GM12878 (cell line): ENCODE measurements around the gene SLC39A11. TPM values are rescaled to one million over a fixed set of nuclear protein-coding genes. Genes with fewer than 3 reads are reported as not detected.

Experiments used
- ATAC-seq: fragments of 200-7000 bp; cut with Tn5 transposase; 3 replicates; pipeline ENCODE4 v1.9.1; 2020; ENCODE audit warnings: mild to moderate bottlenecking, moderate library complexity
- BruUV-seq: library from RNA; stranded (reverse); fragments of 400-500 nt; replicated peaks from 2 replicates; lab custom pipeline; 2021; lab: Mats Ljungman, UMichigan
- CTCF ChIA-PET: fragments of 300-600 bp; sonication (Branson Sonifier 250); formaldehyde crosslinking; extraction: SDS; loops from one replicate; lab custom pipeline; 2021; ENCODE audit warnings: inconsistent platforms; lab: Yijun Ruan, JAX
- POLR2A ChIA-PET: fragments of 350-600 bp; formaldehyde crosslinking; extraction: SDS; loops from one replicate; lab custom pipeline; 2021; ENCODE audit warnings: inconsistent platforms; lab: Charles Lee
- RAD21 ChIA-PET: fragments of 300-600 bp; sonication (Branson Sonifier 250); formaldehyde crosslinking; loops from one replicate; lab custom pipeline; 2023; ENCODE audit warnings: antibody characterized with exemption; ENCODE audit not compliant: unreplicated experiment; lab: Charles Lee
- SMC1A ChIA-PET: fragments of 300-600 bp; sonication (Branson Sonifier 250); formaldehyde crosslinking; loops from one replicate; lab custom pipeline; 2023; ENCODE audit not compliant: unreplicated experiment, uncharacterized antibody; lab: Charles Lee
- DNase-seq: peaks from one replicate; pipeline ENCODE4 v3.0.0-alpha.2; 2011; ENCODE audit warnings: low read depth, low spot score
- FAIRE-seq: peaks from 3 replicates; lab custom pipeline; 2011; peaks lifted over from hg19 to GRCh38; lab: Jason Lieb, UNC
- H2AFZ ChIP-seq: 2 replicates; pipeline ENCODE4 v1.6.0; 2011; ENCODE audit warnings: low read depth, low read length, control low read depth; ENCODE audit not compliant: control insufficient read depth
- H3K27ac ChIP-seq: 2 replicates; pipeline ENCODE4 v1.5.1; 2011; ENCODE audit warnings: control low read depth; ENCODE audit not compliant: control insufficient read depth, insufficient read depth
- H3K27me3 ChIP-seq, 2 experiments: replicated peaks in 1 of 2; 2 replicates each; pipeline versions ENCODE4 v1.6.0 to v1.6.1; 2011; ENCODE audit warnings: low read length in 1 of 2; ENCODE audit not compliant: control insufficient read depth in 2 of 2, insufficient read depth in 2 of 2
- H3K36me3 ChIP-seq, 2 experiments: 2 replicates each; pipeline ENCODE4 v1.5.1; 2011; ENCODE audit warnings: low read length in 1 of 2; ENCODE audit not compliant: control insufficient read depth in 2 of 2, insufficient read depth in 2 of 2
- H3K4me1 ChIP-seq: 2 replicates; pipeline ENCODE4 v1.6.1; 2011; ENCODE audit warnings: mild to moderate bottlenecking, low read length, moderate library complexity, mixed read lengths; ENCODE audit not compliant: control insufficient read depth, insufficient read depth
- H3K4me2 ChIP-seq: 2 replicates; pipeline ENCODE4 v1.6.0; 2011; ENCODE audit warnings: control low read depth; ENCODE audit not compliant: control insufficient read depth, insufficient read depth
- H3K4me3 ChIP-seq: fragments of 200-600 bp; sonication (generic); 2 replicates; pipeline ENCODE4 v1.5.1; 2016
- H3K79me2 ChIP-seq: 2 replicates; pipeline ENCODE4 v1.6.0; 2011; ENCODE audit warnings: low read length; ENCODE audit not compliant: control insufficient read depth, insufficient read depth
- H3K9ac ChIP-seq: 2 replicates; pipeline ENCODE4 v1.8.0; 2011; ENCODE audit warnings: low read length, control low read depth, mixed read lengths; ENCODE audit not compliant: control insufficient read depth, insufficient read depth
- H3K9me3 ChIP-seq: replicated peaks from 3 replicates; pipeline ENCODE4 v1.5.1; 2011; ENCODE audit warnings: mild to moderate bottlenecking, low read length; ENCODE audit not compliant: control insufficient read depth, insufficient read depth
- H4K20me1 ChIP-seq: 2 replicates; pipeline ENCODE4 v1.6.0; 2011; ENCODE audit not compliant: control insufficient read depth, insufficient read depth
- BHLHE40 ChIP-seq, 2 experiments: fragments of 450-650 bp in 1 of 2; IDR thresholded peaks; 2 replicates each; pipeline ENCODE4 v1.6.1; 2011 to 2017; ENCODE audit warnings: low read depth in 2 of 2, borderline replicate concordance in 1 of 2, improper control_type of control experiment in 1 of 2, low read length in 1 of 2, mild to moderate bottlenecking in 1 of 2
- BRCA1 ChIP-seq: IDR thresholded peaks from 2 replicates; pipeline ENCODE4 v1.6.1; 2011; ENCODE audit warnings: low read depth, low read length, improper control_type of control experiment
- RUNX3 ChIP-seq: IDR thresholded peaks from 2 replicates; pipeline ENCODE4 v1.6.1; 2012; ENCODE audit warnings: low read length, inconsistent platforms
- SIN3A ChIP-seq: IDR thresholded peaks from 2 replicates; pipeline ENCODE4 v1.6.1; 2012; ENCODE audit warnings: low read depth, low read length, improper control_type of control experiment
- WGBS: methylation state at CpG from one replicate; pipeline ENCODE4 v1.1.6; 2016; ENCODE audit warnings: low lambda C conversion rate; ENCODE audit not compliant: insufficient replicate concordance, insufficient coverage; ENCODE audit errors: missing lambda C conversion rate; 5-methylcytosine and 5-hydroxymethylcytosine counted together
- in situ Hi-C: fragments of 300-500 bp; cut with MboI; formaldehyde crosslinking; loops from 9 replicates; pipeline ENCODE4 v1.14.3; 2018; ENCODE audit warnings: mixed read lengths
- intact Hi-C: fragments of 100-400 bp; cut with micrococcal nuclease; formaldehyde crosslinking; loops from one replicate; pipeline ENCODE4 v1.14.2; 2022; ENCODE audit not compliant: unreplicated experiment
- polyA plus RNA-seq, 11 experiments: library from polyadenylated mRNA; depleted of rRNA in 4 of 11; unstranded in 6 of 11; stranded (reverse) in 5 of 11; fragments of >200 nt; fragmentation: Nextera tagmentation in 4 of 11; fragmentation: Illumina TruSeq in 1 of 11; extraction: Ambion mirVana in 4 of 11; extraction: Trizol in 1 of 11; gene quantifications; 1 replicate in 1 of 11; 2 replicates in 10 of 11; pipeline versions ENCODE4 v1.2.1 to v1.2.3, GENCODE V29; 2011 to 2016; ENCODE audit warnings: inconsistent platforms in 2 of 11, missing spikeins in 2 of 11, low read depth in 1 of 11
- total RNA-seq, 4 experiments: library from RNA; depleted of rRNA in 3 of 4; stranded (reverse); fragments of >200 nt in 3 of 4; fragmentation: Illumina TruSeq in 1 of 4; extraction: Trizol in 1 of 4; gene quantifications; 2 replicates each; pipeline versions ENCODE4 v1.2.1 to v1.2.3, GENCODE V29; 2013 to 2021
- TF ChIP-seq, protein P1 (sequence below): IDR thresholded peaks from 2 replicates; pipeline ENCODE4 v1.6.1; 2012; ENCODE audit warnings: improper control_type of control experiment, low read depth, low read length; ENCODE audit not compliant: insufficient replicate concordance

SLC39A11 gene
- total and polyA plus RNA-seq, 10 of the 15 experiments (the other 5 are each of a cell fraction or from before 2014, with no cell fraction given), result 8.6 to 23.8 (median 14.0) TPM

DNA sequence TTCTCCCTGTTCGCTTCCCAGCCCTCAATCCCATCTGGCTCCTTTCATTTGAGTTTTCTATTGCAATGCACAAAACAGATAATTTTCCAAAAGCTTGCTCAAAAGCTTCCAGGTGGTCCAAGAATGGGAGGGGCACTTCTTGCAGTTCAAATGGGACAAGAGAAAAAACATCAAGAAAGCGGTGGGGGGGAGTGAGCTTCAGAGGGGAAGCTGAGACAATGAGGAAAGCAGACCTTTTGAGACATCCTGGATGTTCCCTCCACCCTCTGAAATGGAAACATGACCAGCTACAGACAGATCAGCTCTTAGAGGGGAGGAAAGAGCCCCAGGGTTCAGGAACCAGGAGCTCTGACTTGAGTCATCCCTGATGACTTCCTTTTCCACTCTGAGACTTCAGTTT is 368.2 kb downstream of the SLC39A11 start:
- intact Hi-C loops, result no loop called here
- RAD21 ChIA-PET, result interaction anchor here (1.0 to 6.1 kb wide), 8 partner anchors 130 to 479 kb away, joined by 3 to 271 read pairs (median 57); partner anchors contain the start of gene SSTR2
- CTCF ChIA-PET, result interaction anchor here (1.0 to 6.7 kb wide), 18 partner anchors 11 to 646 kb away, joined by 3 to 527 read pairs (median 31); partner anchors contain the start of genes COG1 and SSTR2
- no peak for FAIRE-seq
- POLR2A ChIA-PET, result interaction anchor here (0.6 to 0.7 kb wide), 2 partner anchors 105 to 508 kb away, joined by 3 to 10 read pairs; a partner anchor contains a TSS
- Histone ChIP-seq H4K20me1 (no peaks in the 10 kb centered on the region), H3K27ac (no peak overlapping the region)
- TF ChIP-seq BHLHE40 (IDR thresholded peaks at IDR 0.05; ENCODE audit: borderline replicate concordance in 1 of 2, low read depth in 2 of 2, low read length in 1 of 2), result no peak
- TF ChIP-seq, protein P1, sequence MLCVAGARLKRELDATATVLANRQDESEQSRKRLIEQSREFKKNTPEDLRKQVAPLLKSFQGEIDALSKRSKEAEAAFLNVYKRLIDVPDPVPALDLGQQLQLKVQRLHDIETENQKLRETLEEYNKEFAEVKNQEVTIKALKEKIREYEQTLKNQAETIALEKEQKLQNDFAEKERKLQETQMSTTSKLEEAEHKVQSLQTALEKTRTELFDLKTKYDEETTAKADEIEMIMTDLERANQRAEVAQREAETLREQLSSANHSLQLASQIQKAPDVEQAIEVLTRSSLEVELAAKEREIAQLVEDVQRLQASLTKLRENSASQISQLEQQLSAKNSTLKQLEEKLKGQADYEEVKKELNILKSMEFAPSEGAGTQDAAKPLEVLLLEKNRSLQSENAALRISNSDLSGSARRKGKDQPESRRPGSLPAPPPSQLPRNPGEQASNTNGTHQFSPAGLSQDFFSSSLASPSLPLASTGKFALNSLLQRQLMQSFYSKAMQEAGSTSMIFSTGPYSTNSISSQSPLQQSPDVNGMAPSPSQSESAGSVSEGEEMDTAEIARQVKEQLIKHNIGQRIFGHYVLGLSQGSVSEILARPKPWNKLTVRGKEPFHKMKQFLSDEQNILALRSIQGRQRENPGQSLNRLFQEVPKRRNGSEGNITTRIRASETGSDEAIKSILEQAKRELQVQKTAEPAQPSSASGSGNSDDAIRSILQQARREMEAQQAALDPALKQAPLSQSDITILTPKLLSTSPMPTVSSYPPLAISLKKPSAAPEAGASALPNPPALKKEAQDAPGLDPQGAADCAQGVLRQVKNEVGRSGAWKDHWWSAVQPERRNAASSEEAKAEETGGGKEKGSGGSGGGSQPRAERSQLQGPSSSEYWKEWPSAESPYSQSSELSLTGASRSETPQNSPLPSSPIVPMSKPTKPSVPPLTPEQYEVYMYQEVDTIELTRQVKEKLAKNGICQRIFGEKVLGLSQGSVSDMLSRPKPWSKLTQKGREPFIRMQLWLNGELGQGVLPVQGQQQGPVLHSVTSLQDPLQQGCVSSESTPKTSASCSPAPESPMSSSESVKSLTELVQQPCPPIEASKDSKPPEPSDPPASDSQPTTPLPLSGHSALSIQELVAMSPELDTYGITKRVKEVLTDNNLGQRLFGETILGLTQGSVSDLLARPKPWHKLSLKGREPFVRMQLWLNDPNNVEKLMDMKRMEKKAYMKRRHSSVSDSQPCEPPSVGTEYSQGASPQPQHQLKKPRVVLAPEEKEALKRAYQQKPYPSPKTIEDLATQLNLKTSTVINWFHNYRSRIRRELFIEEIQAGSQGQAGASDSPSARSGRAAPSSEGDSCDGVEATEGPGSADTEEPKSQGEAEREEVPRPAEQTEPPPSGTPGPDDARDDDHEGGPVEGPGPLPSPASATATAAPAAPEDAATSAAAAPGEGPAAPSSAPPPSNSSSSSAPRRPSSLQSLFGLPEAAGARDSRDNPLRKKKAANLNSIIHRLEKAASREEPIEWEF, result no peak
- no peak for TF ChIP-seq BRCA1
- TF ChIP-seq SIN3A, result no peak
- no peak for TF ChIP-seq RUNX3
- TF ChIP-seq, all 136 proteins: peak for 0
- SMC1A ChIA-PET, result interaction anchor here (0.6 to 6.2 kb wide), 16 partner anchors 10 to 528 kb away, joined by 3 to 349 read pairs (median 5); no protein-coding TSS in a partner anchor
- 68% methylated on average over 2 of the region's 2 CpGs for WGBS
- no peak overlapping the region for H3K9ac ChIP-seq
- no peaks in the 10 kb centered on the region for H3K9me3 ChIP-seq
- H3K79me2 ChIP-seq, result no peaks in the 10 kb centered on the region
- BruUV-seq, result no TSS peak
- in situ Hi-C loops, result no loop called here
- no peaks in the 10 kb centered on the region for H3K27me3 ChIP-seq
- H2AFZ ChIP-seq, result no peak overlapping the region
- DNase-seq (no peak), ATAC-seq (no peak)
- H3K4me1 ChIP-seq, result peaks cover 30% of the 10 kb centered on the region
- H3K36me3 ChIP-seq, result no peaks in the 10 kb centered on the region
- no peak overlapping the region for H3K4me3 ChIP-seq
- H3K4me2 ChIP-seq, result no peak overlapping the region
